NCI-H1092 treated with DMSO at 0.1 percent for 48 hours (cell line): ENCODE data around the gene ACOT7.
A peak's percentile ranks its signal among the peaks of the same experiment; 100 is the strongest.

Experiments
- DNase-seq: peaks from one replicate; lab custom pipeline; 2025; lab: John Stamatoyannopoulos, UW

The ACOT7 gene

GRCh38 chr1:6248932-6249738, 144.4 kb downstream of the ACOT7 start:
- no peak for DNase-seq

- no peak for DNase-seq
Measured at GRCh38 chr1:6248161-6248776, 145.3 kb downstream of the ACOT7 start.

GRCh38 chr1:6247651-6248050, 145.9 kb downstream of the ACOT7 start:
- no peak for DNase-seq

- peak; percentile 95 for DNase-seq
Measured at GRCh38 chr1:6246497-6247467, 146.8 kb downstream of the ACOT7 start.

GRCh38 chr1:6245869-6246496, 147.6 kb downstream of the ACOT7 start:
- DNase-seq: peak; percentile 86

- DNase-seq: peak; percentile 97
Measured at GRCh38 chr1:6245086-6245868, 148.3 kb downstream of the ACOT7 start.

- no peak for DNase-seq
Measured at GRCh38 chr1:6244401-6245049, 149.0 kb downstream of the ACOT7 start.

GRCh38 chr1:6243993-6244392, 149.6 kb downstream of the ACOT7 start, which contains the start of gene HES3:
HES3 (plus strand) TSS chr1:6244179; CDS start chr1:6244366, 187 bp downstream.
- DNase-seq: no peak

- DNase-seq: no peak
Measured at GRCh38 chr1:6243053-6243834, 150.3 kb downstream of the ACOT7 start.

- no peak for DNase-seq
Measured at GRCh38 chr1:6241887-6242740, 151.5 kb downstream of the ACOT7 start.

GRCh38 chr1:6241107-6241886, 152.3 kb downstream of the ACOT7 start:
- no peak for DNase-seq

GRCh38 chr1:6239950-6240768, 153.4 kb downstream of the ACOT7 start:
- peak; percentile 96 for DNase-seq

- no peak for DNase-seq
Measured at GRCh38 chr1:6239213-6239752, 154.3 kb downstream of the ACOT7 start.

- no peak for DNase-seq
Measured at GRCh38 chr1:6237093-6237492, 156.5 kb downstream of the ACOT7 start.

GRCh38 chr1:6235296-6235677, 158.3 kb downstream of the ACOT7 start:
- peak; percentile 76 for DNase-seq

- no peak for DNase-seq
Measured at GRCh38 chr1:6234502-6235295, 158.9 kb downstream of the ACOT7 start.
